Measurements from ENCODE around the gene SYT1.

DNA sequence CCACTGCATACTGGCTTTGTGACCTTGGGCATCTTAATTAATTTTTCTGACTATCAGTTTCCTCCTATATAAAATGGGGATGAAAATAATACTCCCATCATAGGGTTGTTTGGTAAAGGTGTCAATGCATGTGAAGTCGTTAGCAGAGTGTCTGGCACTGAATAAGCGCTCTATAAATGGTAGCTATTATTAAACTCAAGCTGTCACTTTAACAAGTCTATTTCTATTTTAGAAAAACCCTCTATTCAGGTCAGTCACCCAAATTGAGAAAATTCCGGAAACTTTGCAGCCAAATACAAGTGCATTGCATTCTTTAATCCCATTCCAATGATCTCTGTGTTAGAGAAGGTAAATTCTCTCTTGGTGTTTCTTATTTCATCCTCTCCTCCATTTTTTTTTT is 363.1 kb downstream of the SYT1 start:
- TF ChIP-seq, protein P1, sequence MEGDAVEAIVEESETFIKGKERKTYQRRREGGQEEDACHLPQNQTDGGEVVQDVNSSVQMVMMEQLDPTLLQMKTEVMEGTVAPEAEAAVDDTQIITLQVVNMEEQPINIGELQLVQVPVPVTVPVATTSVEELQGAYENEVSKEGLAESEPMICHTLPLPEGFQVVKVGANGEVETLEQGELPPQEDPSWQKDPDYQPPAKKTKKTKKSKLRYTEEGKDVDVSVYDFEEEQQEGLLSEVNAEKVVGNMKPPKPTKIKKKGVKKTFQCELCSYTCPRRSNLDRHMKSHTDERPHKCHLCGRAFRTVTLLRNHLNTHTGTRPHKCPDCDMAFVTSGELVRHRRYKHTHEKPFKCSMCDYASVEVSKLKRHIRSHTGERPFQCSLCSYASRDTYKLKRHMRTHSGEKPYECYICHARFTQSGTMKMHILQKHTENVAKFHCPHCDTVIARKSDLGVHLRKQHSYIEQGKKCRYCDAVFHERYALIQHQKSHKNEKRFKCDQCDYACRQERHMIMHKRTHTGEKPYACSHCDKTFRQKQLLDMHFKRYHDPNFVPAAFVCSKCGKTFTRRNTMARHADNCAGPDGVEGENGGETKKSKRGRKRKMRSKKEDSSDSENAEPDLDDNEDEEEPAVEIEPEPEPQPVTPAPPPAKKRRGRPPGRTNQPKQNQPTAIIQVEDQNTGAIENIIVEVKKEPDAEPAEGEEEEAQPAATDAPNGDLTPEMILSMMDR (conservative IDR thresholded peaks at IDR 0.05; ENCODE audit: low read length): no peak
- no peak for TF ChIP-seq EZH2phosphoT487 (IDR thresholded peaks at IDR 0.05; ENCODE audit: borderline replicate concordance, low read depth, low read length)

All from OCI-LY7 (cell line).